Measurements from ENCODE around the gene CD7.

The CD7 gene

GRCh38 chr17:82314012-82314726 lies 3.2 kb downstream of the CD7 start:
- DNase-seq: no peak

GRCh38 chr17:82313195-82314011 lies 4.0 kb downstream of the CD7 start:
- DNase-seq: no peak

- no peak for DNase-seq
These were observed 5.4 kb downstream of the CD7 start for GRCh38 chr17:82311971-82312370.

- DNase-seq: no peak
These were observed 6.5 kb downstream of the CD7 start for GRCh38 chr17:82310877-82311276.

- DNase-seq: no peak
These were observed 7.5 kb downstream of the CD7 start for GRCh38 chr17:82309656-82310570.

GRCh38 chr17:82305727-82306300 lies 11.6 kb downstream of the CD7 start:
- no peak for DNase-seq

- DNase-seq: no peak
These were observed 12.3 kb downstream of the CD7 start for GRCh38 chr17:82304826-82305726.

- no peak for DNase-seq
These were observed 13.2 kb downstream of the CD7 start for GRCh38 chr17:82303944-82304808.

- no peak for DNase-seq
These were observed 14.1 kb downstream of the CD7 start for GRCh38 chr17:82302991-82303943.

- DNase-seq: no peak
These were observed 14.8 kb downstream of the CD7 start for GRCh38 chr17:82302568-82302963.

- no peak for DNase-seq
These were observed 15.4 kb downstream of the CD7 start for GRCh38 chr17:82301916-82302567.

GRCh38 chr17:82301300-82301915 lies 16.0 kb downstream of the CD7 start:
- DNase-seq: no peak

GRCh38 chr17:82300707-82301270 lies 16.6 kb downstream of the CD7 start:
- DNase-seq: peak in 1 of 2 donors; percentile 13

- no peak for DNase-seq
These were observed 17.2 kb downstream of the CD7 start for GRCh38 chr17:82300228-82300627.

- no peak for DNase-seq
These were observed 18.0 kb downstream of the CD7 start for GRCh38 chr17:82299452-82299851.

GRCh38 chr17:82298538-82299421 lies 18.6 kb downstream of the CD7 start:
- DNase-seq: no peak
